SKM-1 (cell line): ENCODE measurements around the gene ATN1.

Experiments used
- DNase-seq: peaks from one replicate; lab custom pipeline; 2025; ENCODE audit not compliant: unreplicated experiment; lab: John Stamatoyannopoulos, UW

Gene ATN1

GRCh38 chr12:6943722-6944380 lies 16.1 kb downstream of the ATN1 start, which contains the start of the genes C12orf57 and RNU7-1:
Gene C12orf57 (plus strand): TSS chr12:6944022. CDS start chr12:6944122, 100 bp downstream.
Gene RNU7-1 (plus strand): TSS chr12:6943816.
- DNase-seq: no peak

- peak; percentile 45 for DNase-seq
Observed at GRCh38 chr12:6944381-6945186, 16.8 kb downstream of the ATN1 start.

- DNase-seq: no peak
Observed at GRCh38 chr12:6945613-6946012, 17.9 kb downstream of the ATN1 start.

- no peak for DNase-seq
Observed at GRCh38 chr12:6946033-6946919, 18.5 kb downstream of the ATN1 start.

- no peak for DNase-seq
Observed at GRCh38 chr12:6946920-6947374, 19.2 kb downstream of the ATN1 start.

GRCh38 chr12:6947615-6948014 lies 19.9 kb downstream of the ATN1 start:
- DNase-seq: no peak

GRCh38 chr12:6948873-6949594 lies 21.3 kb downstream of the ATN1 start:
- no peak for DNase-seq

GRCh38 chr12:6950401-6950801 lies 22.6 kb downstream of the ATN1 start:
- DNase-seq: no peak

GRCh38 chr12:6950811-6951540 lies 23.2 kb downstream of the ATN1 start, which contains the start of gene PTPN6:
Gene PTPN6 (plus strand): TSS chr12:6951356. CDS start chr12:6951513, 157 bp downstream.
- peak; percentile 45 for DNase-seq

GRCh38 chr12:6951551-6952120 lies 23.9 kb downstream of the ATN1 start:
- DNase-seq: no peak

GRCh38 chr12:6952121-6952862 lies 24.5 kb downstream of the ATN1 start:
- DNase-seq: no peak

- no peak for DNase-seq
Observed at GRCh38 chr12:6952863-6953441, 25.2 kb downstream of the ATN1 start.

GRCh38 chr12:6953442-6954315 lies 25.9 kb downstream of the ATN1 start:
- DNase-seq: peak; percentile 66

- DNase-seq: no peak
Observed at GRCh38 chr12:6954316-6955107, 26.8 kb downstream of the ATN1 start.

GRCh38 chr12:6955108-6956020 lies 27.6 kb downstream of the ATN1 start:
- no peak for DNase-seq
